HAP-1 (cell line): Measurements from ENCODE around the gene APOBEC3B.
"Not testable (repeated sequence)": the region's sequence is repeated elsewhere in the genome, so short reads cannot be mapped to it uniquely, and the experiment has no call there.

Experiments used
- DNase-seq, 2 experiments: peaks; one replicate each; pipeline ENCODE4 v3.0.0-alpha.2; 2016 to 2020; ENCODE audit warnings: low spot score in 2 of 2
- H3K27me3 ChIP-seq: fragments of 250-450 bp; sonication (Bioruptor Pico); 2 replicates; pipeline ENCODE4 v1.5.1; 2020; ENCODE audit warnings: low read depth, mild to moderate bottlenecking, moderate library complexity
- H3K36me3 ChIP-seq: fragments of 250-450 bp; sonication (Bioruptor Pico); replicated peaks from 2 replicates; pipeline ENCODE4 v1.5.1; 2020; ENCODE audit warnings: mild to moderate bottlenecking
- H3K4me1 ChIP-seq: fragments of 250-450 bp; sonication (Bioruptor Pico); 2 replicates; pipeline ENCODE4 v1.5.1; 2020; ENCODE audit warnings: mild to moderate bottlenecking
- H3K4me3 ChIP-seq: fragments of 250-450 bp; sonication (Bioruptor Pico); 2 replicates; pipeline ENCODE4 v1.5.1; 2020; ENCODE audit warnings: mild to moderate bottlenecking, moderate library complexity
- H3K9me3 ChIP-seq: fragments of 250-450 bp; sonication (Bioruptor Pico); 2 replicates; pipeline ENCODE4 v1.5.1; 2020; ENCODE audit warnings: mild to moderate bottlenecking, moderate library complexity
- in situ Hi-C: fragments of 300-500 bp; cut with MboI; formaldehyde crosslinking; loops from 3 replicates; pipeline ENCODE4 v1.14.3; 2020; ENCODE audit warnings: low sequenced_read_pairs, inconsistent platforms, mixed read lengths

Gene APOBEC3B

DNA sequence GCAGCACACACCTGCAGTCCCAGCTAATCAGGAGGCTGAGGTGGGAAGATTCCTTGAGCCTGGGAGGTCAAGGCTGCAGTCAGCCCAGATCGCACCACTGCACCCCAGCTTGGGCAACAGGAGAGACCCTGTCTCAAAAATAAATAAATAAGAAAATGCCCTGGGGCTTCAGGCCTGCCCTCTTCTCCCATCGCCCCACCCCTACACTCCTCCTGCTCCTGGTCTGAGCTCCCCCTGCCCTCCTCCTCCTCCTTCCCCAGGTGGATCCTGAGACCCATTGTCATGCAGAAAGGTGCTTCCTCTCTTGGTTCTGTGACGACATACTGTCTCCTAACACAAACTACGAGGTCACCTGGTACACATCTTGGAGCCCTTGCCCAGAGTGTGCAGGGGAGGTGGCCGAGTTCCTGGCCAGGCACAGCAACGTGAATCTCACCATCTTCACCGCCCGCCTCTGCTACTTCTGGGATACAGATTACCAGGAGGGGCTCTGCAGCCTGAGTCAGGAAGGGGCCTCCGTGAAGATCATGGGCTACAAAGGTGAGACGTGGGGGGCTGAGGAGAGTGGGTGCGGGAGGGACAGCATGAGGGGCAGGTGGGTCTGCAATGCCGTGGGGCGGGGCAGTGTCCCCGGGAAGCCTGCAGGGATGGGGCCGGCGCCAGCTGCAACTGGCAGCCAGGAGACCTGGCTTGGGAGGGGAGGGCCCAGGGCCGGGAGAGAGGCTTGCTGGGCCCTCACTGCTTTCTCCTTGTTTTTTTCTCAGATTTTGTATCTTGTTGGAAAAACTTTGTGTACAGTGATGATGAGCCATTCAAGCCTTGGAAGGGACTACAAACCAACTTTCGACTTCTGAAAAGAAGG, 49.5 kb downstream of the APOBEC3B start:
- in situ Hi-C loops, H3K4me3 ChIP-seq, H3K4me1 ChIP-seq, H3K36me3 ChIP-seq, DNase-seq, H3K27me3 ChIP-seq, H3K9me3 ChIP-seq: not testable (repeated sequence)

DNA sequence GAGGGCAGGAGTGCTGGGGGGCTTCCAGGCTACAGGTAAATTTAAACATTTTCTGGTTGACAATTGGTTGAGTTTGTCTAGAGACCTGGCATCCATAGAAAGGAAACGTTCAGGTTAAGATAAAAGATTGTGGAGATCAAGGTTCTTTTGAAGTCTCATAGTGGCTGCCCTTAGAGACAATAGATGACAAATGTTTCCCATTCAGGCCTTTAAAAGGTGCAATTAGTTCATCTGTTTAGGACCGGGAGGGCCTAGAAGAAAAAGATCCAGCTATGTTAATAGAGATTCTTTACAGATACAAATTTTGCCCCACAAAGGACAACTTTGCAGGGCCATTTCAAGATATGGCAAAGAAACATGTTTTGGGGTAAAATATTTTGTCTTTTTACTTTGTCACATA, 54.9 kb downstream of the APOBEC3B start:
- H3K4me1 ChIP-seq, H3K4me3 ChIP-seq, H3K27me3 ChIP-seq, DNase-seq, in situ Hi-C loops, H3K9me3 ChIP-seq, H3K36me3 ChIP-seq: not testable (repeated sequence)

DNA sequence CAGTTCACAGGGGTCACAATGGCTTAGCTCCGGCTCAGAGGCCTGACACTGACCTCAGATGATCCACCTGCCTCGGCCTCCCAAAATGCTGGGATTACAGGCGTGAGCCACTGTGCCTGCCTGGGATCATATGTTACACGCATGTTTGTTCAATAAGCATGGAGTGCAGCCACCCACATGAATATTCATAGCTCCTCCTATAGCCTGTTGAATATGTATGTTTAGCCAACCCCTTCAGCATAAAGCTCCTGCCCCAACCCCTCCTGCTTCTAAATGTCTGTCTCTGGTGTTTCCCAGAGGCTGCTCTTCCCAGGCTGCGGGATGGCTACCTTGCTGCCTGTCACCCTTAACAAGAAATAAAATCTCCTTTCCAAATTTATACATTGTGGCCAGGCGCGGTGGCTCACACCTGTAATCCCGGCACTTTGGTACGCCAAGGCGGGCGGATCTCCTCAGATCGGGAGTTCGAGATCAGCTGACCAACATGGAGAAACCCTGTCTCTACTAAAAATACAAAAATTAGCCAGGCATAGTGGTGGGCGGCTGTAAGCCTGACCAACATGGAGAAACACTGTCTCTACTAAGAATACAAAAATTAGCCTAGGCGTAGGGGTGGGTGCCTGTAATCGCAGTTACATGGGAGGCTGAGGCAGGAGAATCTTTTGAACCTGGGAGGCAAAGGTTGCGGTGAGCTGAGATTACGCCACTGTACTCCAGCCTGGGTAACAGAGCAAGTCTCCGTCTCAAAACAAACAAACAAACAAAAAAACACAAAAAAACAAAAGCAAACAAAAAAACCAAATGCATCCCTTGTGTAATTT, 57.4 kb downstream of the APOBEC3B start:
- H3K36me3 ChIP-seq, result no peaks in the 10 kb centered on the region
- no peaks in the 10 kb centered on the region for H3K9me3 ChIP-seq
- no peak overlapping the region for H3K4me3 ChIP-seq
- in situ Hi-C loops, result no loop called here
- peaks cover 7% of the 10 kb centered on the region for H3K4me1 ChIP-seq
- no peaks in the 10 kb centered on the region for H3K27me3 ChIP-seq
- no peak for DNase-seq

DNA sequence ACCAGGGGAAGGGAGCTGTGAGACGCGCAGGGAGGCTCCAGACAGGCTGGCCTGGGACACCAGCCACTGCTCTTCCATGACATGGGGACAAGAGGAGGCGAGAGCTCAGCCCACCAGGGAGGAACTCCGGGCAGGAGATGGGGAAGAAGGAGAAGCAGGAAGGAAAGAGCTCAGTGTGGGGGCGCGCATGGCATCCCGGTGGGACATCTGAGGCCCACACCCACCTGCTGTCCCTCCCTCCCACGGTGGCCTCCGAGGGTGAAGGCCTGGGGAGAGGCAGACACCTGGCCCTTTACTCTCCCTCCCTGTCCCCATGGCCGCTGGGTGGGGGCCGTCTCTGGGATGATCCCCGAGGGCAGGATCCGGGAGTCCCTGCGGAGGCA, 58.0 kb downstream of the APOBEC3B start:
- H3K36me3 ChIP-seq, H3K9me3 ChIP-seq, H3K4me1 ChIP-seq, H3K27me3 ChIP-seq, in situ Hi-C loops, DNase-seq: not testable (repeated sequence)
- peak overlapping the region; percentile 34 for H3K4me3 ChIP-seq

DNA sequence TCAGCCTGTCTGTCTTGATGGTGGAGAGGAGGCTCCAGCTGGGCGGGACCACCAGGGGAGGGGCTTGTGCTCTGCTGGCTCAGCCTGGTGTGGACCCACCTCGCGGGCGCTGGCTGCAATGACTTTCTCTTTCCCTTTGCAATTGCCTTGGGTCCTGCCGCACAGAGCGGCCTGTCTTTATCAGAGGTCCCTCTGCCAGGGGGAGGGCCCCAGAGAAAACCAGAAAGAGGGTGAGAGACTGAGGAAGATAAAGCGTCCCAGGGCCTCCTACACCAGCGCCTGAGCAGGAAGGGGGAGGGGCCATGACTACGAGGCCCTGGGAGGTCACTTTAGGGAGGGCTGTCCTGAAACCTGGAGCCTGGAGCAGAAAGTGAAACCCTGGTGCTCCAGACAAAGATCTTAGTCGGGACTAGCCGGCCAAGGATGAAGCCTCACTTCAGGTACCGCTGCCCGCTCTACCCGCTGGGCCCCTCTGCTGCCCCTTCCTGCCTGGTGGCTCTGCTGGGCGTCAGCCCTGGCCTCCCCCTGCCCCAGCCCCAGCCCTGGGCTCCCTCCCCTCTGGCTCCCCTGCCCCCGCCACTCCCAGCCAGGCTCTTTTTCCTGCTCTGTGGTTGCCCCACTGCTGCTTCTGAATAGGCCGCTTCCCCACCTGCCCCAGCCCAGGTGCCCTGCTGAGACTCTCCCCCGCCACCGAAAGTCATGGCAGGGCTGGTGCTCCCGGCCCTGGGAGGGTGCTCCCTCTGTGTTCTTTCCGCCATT, 58.6 kb downstream of the APOBEC3B start, which contains the start of gene APOBEC3F:
APOBEC3F (plus strand) TSS at position 327 of the 759 bp plus-strand sequence; CDS start at position 424, 97 bp downstream.
- in situ Hi-C loops, H3K27me3 ChIP-seq, H3K9me3 ChIP-seq, H3K36me3 ChIP-seq, H3K4me1 ChIP-seq: not testable (repeated sequence)
- peak; percentile 28 to 79 for DNase-seq
- peak within 1 kb of the TSS; percentile 34 for H3K4me3 ChIP-seq

DNA sequence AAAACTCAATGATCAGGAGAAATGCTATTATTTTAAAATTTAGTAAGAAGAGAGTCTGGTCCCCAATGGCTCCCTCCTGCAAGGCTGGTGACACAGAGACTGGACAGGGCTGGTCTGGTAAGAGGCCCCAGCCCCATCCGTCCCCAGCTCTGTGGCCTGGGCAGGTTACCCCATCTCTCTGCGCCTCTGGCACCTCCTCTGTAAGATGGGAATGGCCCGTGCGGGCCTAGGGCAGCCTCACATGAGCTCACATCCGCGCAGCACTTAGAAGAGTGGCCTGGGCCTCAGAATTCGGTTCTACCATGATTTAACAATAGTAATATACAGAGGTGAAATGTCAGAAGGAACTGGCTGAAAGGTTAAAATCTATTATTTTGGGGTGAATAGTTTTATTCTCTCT, 59.8 kb downstream of the APOBEC3B start:
- no peaks in the 10 kb centered on the region for H3K36me3 ChIP-seq
- H3K27me3 ChIP-seq, result no peaks in the 10 kb centered on the region
- no peak overlapping the region for H3K4me3 ChIP-seq
- peaks cover 7% of the 10 kb centered on the region for H3K4me1 ChIP-seq
- in situ Hi-C loops, result no loop called here
- no peaks in the 10 kb centered on the region for H3K9me3 ChIP-seq
- DNase-seq, result no peak
